Choroid plexus epithelial cell (primary cell): ENCODE results near the gene GIMAP7.
"Not testable (repeated sequence)": the region's sequence is repeated elsewhere in the genome, so short reads cannot be mapped to it uniquely, and the experiment has no call there.

Source experiments
- DNase-seq: peaks from one replicate; pipeline ENCODE4 v3.0.0-alpha.2; 2010; ENCODE audit warnings: low read depth
- H3K4me3 ChIP-seq: 2 replicates; pipeline ENCODE4 v1.5.1; 2011; ENCODE audit warnings: low read depth, mild to moderate bottlenecking, control low read depth, low read length, moderate library complexity
- TF ChIP-seq, protein P1 (sequence below): conservative IDR thresholded peaks from 2 replicates; pipeline ENCODE4 v1.5.1; 2011; ENCODE audit warnings: low read depth, mild to moderate bottlenecking, control low read depth, inconsistent platforms, low read length, moderate library complexity

The GIMAP7 gene

DNA sequence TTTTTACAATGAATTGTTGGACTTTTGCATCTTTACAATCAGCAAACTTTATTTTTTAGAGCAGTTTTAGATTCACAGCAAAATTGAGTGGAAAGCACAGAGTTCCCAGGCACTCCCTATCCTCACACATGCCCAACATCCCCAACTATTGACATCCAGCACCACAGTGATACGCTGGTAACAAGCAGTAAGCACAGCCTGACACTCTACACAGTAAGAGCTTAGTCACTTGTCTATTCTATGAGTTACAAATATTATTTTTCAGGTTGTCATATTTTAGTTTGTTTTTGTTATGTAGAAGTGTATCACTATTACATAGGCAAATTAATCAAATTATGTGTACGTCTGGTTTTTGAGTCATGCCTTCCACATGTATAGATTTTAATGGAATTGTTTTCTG is 27.0 kb upstream of the GIMAP7 start:
- DNase-seq, result no peak
- TF ChIP-seq, protein P1, sequence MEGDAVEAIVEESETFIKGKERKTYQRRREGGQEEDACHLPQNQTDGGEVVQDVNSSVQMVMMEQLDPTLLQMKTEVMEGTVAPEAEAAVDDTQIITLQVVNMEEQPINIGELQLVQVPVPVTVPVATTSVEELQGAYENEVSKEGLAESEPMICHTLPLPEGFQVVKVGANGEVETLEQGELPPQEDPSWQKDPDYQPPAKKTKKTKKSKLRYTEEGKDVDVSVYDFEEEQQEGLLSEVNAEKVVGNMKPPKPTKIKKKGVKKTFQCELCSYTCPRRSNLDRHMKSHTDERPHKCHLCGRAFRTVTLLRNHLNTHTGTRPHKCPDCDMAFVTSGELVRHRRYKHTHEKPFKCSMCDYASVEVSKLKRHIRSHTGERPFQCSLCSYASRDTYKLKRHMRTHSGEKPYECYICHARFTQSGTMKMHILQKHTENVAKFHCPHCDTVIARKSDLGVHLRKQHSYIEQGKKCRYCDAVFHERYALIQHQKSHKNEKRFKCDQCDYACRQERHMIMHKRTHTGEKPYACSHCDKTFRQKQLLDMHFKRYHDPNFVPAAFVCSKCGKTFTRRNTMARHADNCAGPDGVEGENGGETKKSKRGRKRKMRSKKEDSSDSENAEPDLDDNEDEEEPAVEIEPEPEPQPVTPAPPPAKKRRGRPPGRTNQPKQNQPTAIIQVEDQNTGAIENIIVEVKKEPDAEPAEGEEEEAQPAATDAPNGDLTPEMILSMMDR, result no peak
- no peak overlapping the region for H3K4me3 ChIP-seq

DNA sequence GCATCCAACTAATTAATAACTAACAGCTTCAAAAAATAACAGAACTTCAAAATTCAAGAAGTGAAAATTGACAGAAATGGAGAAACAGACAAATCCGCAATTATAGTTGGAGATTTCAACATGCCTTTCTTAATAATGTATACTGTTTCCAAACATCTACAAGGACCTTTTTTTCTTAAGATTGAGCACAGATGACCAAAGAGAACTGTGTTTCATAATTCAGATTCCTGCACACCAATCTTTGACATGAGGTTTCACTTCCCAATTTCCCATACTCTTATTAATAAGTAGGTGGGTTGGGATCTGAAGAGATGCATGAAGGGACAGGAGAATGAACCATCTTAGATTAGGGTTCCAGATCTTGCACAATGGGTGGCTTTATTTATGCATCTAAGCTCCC is 24.9 kb upstream of the GIMAP7 start:
- DNase-seq, result no peak
- no peak overlapping the region for H3K4me3 ChIP-seq
- TF ChIP-seq, protein P1, result no peak

DNA sequence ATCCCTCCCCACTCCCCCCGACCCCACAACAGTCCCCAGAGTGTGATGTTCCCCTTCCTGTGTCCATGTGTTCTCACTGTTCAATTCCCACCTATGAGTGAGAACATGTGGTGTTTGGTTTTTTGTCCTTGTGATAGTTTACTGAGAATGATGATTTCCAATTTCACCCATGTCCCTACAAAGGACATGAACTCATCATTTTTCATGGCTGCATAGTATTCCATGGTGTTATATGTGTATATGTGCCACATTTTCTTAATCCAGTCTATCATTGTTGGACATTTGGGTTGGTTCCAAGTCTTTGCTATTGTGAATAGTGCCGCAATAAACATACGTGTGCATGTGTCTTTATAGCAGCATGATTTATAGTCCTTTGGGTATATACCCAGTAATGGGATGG is 21.2 kb upstream of the GIMAP7 start:
- H3K4me3 ChIP-seq, DNase-seq: not testable (repeated sequence)

DNA sequence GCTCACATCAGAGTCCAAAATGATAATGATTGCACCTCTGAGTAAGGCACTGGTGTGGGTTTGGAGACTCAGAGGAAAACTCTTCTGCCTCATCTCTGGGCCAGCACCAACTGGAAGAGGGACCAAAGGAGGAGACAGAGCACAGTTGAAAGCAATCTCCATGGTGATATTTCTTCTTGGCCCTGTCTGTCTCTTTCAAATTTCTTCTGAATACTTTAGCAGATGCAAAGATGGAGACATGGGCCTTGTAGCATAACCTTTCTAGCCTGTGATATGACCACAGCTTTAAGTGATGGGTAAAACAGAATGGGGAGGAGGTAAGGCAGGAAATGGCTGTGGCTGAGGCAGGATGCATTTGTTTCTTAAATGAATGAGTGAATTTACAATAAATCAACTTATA is 12.2 kb upstream of the GIMAP7 start:
- no peak for DNase-seq
- TF ChIP-seq, protein P1, result no peak
- H3K4me3 ChIP-seq, result no peak overlapping the region

DNA sequence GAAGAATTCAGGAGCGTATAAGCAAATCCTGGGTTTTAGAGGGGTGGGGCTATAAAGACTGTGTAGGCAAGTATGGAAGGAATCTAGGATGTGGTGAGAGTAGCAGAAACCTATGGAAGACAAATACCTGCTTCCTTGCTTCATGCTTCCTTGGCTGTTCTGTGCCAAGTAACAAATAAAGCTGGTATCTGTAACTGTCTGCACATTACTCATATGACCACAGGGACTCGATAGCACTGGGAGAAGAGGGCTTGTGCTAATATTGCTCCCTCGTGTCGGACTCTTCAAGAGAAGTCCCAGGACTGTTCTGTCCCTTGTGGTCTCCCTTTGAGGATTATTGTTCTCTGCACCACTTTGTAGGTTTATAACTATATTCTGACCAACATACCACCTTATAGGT is 11.5 kb upstream of the GIMAP7 start:
- DNase-seq, result no peak
- H3K4me3 ChIP-seq, result no peak overlapping the region
- TF ChIP-seq, protein P1, result no peak

DNA sequence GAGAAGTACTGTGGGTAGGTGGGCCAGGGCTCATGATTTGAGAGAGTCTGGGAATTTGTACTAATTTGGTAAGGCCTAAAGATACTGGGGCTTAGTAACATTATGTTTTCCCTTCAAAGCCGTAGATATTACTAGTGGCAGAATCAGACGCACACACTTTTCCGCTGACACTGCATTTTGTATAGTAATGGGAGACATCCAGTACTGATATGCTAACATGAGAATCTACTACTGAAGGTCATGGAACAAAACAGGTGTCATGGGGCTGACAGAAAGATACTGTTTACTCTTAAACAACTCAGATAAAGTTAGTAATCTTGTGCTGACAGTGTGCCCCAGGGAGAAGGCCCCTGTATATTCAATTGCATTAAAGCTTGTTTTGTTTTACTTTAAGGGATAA is 11.1 kb upstream of the GIMAP7 start:
- H3K4me3 ChIP-seq, result no peak overlapping the region
- TF ChIP-seq, protein P1, result no peak

DNA sequence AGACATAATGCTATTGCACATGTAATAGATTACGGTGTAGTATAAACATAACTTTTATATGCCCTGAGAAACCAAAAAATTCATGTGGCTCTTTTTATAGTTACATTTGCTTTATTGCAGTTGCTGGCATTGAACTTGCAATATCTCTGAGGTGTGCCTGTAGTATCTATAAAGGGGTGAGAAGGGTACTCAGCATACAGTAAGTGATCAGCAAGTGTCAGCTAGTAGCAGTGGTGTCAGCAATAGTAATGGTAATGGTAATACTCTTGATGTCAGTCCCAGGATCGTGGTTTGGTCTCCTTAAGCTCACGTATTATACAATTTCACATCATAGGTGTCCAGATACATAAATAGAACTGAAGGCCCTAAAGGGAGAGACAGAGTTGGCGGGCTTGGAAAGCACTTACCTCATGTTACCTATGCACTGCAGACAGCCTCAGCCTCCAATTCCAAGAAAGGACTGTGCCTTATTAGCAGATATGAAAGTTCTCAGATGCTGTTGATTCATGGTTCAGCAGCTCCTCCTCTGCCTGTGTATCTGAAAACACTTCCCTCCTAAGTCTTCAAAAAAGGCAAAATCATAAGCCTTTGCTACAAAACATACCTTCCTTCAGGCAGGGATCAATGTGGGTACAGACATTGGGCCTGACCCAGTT is 6.6 kb upstream of the GIMAP7 start:
- no peak overlapping the region for H3K4me3 ChIP-seq
- TF ChIP-seq, protein P1, result no peak
- DNase-seq, result no peak

More for the DNA sequence above, 11.1 kb upstream of the GIMAP7 start:
- DNase-seq, result no peak
